ENCODE results near the gene DAPL1. TPM values are rescaled to one million over a fixed set of nuclear protein-coding genes. Genes with fewer than 3 reads are reported as not detected.

DAPL1 gene
- total and polyA plus RNA-seq, 2 experiments from 2014 or later: not detected

- H3K9me2 ChIP-seq (replicated peaks; ENCODE audit: insufficient read depth): no peaks in the 10 kb centered on the region
- H3K4me3 ChIP-seq: no peak overlapping the region
- no peak for TF ChIP-seq CTCF (IDR thresholded peaks at IDR 0.05; ENCODE audit: poor library complexity)
- TF ChIP-seq EZH2phosphoT487 (IDR thresholded peaks at IDR 0.05; ENCODE audit: low read depth, severe bottlenecking, unreplicated experiment): no peak
- no peak for TF ChIP-seq EZH2 (IDR thresholded peaks at IDR 0.05; ENCODE audit: borderline replicate concordance)
- peaks cover 11% of the 10 kb centered on the region for H3K27me3 ChIP-seq
- H3K4me1 ChIP-seq (ENCODE audit: insufficient read depth): no peaks in the 10 kb centered on the region
- H3K27ac ChIP-seq: no peak overlapping the region
- WGBS (ENCODE audit: low lambda C conversion rate, missing lambda C conversion rate): 78% methylated on average over 2 of the region's 2 CpGs
- no peaks in the 10 kb centered on the region for H3K9me3 ChIP-seq (ENCODE audit: low read depth)
- H3K36me3 ChIP-seq (replicated peaks; ENCODE audit: insufficient read depth, low read depth): no peaks in the 10 kb centered on the region
- H3K4me2 ChIP-seq: no peak overlapping the region
- H2AFZ ChIP-seq: no peak overlapping the region
- no peaks in the 10 kb centered on the region for H3K79me2 ChIP-seq
- no peak for DNase-seq (ENCODE audit: low spot score)
- no peaks in the 10 kb centered on the region for H4K20me1 ChIP-seq (ENCODE audit: insufficient read depth, poor library complexity, severe bottlenecking)
Observed at GRCh38 chr2:158747281-158747680, 47.8 kb upstream of the DAPL1 start.

GRCh38 chr2:158748926-158749590, 46.1 kb upstream of the DAPL1 start:
- WGBS (ENCODE audit: low lambda C conversion rate, missing lambda C conversion rate): 86% methylated on average over 2 of the region's 2 CpGs
- no peak for TF ChIP-seq EZH2 (IDR thresholded peaks at IDR 0.05; ENCODE audit: borderline replicate concordance)
- no peak for TF ChIP-seq CTCF (IDR thresholded peaks at IDR 0.05; ENCODE audit: poor library complexity)
- no peak for TF ChIP-seq EZH2phosphoT487 (IDR thresholded peaks at IDR 0.05; ENCODE audit: low read depth, severe bottlenecking, unreplicated experiment)
- Histone ChIP-seq H3K9me2 (replicated peaks; ENCODE audit: insufficient read depth) (no peaks in the 10 kb centered on the region), H3K4me1 (ENCODE audit: insufficient read depth) (peaks cover 6% of the 10 kb centered on the region), H3K9me3 (ENCODE audit: low read depth) (no peaks in the 10 kb centered on the region), H3K27ac (no peak overlapping the region), H3K4me2 (no peak overlapping the region), H3K4me3 (no peak overlapping the region), H4K20me1 (ENCODE audit: insufficient read depth, poor library complexity, severe bottlenecking) (no peaks in the 10 kb centered on the region), H3K36me3 (replicated peaks; ENCODE audit: insufficient read depth, low read depth) (no peaks in the 10 kb centered on the region), H2AFZ (no peak overlapping the region), H3K79me2 (no peaks in the 10 kb centered on the region), H3K27me3 (peaks cover 11% of the 10 kb centered on the region)
- DNase-seq (ENCODE audit: low spot score): no peak

- no peaks in the 10 kb centered on the region for H3K79me2 ChIP-seq
- TF ChIP-seq CTCF (IDR thresholded peaks at IDR 0.05; ENCODE audit: poor library complexity) (no peak), EZH2phosphoT487 (IDR thresholded peaks at IDR 0.05; ENCODE audit: low read depth, severe bottlenecking, unreplicated experiment) (no peak), EZH2 (IDR thresholded peaks at IDR 0.05; ENCODE audit: borderline replicate concordance) (no peak)
- H3K27me3 ChIP-seq: peaks cover 11% of the 10 kb centered on the region
- no peaks in the 10 kb centered on the region for H3K9me2 ChIP-seq (replicated peaks; ENCODE audit: insufficient read depth)
- no peak for DNase-seq (ENCODE audit: low spot score)
- no peak overlapping the region for H3K4me3 ChIP-seq
- H2AFZ ChIP-seq: no peak overlapping the region
- no peaks in the 10 kb centered on the region for H3K9me3 ChIP-seq (ENCODE audit: low read depth)
- H3K27ac ChIP-seq: no peak overlapping the region
- 76% methylated on average over 5 of the region's 5 CpGs for WGBS (ENCODE audit: low lambda C conversion rate, missing lambda C conversion rate)
- no peak overlapping the region for H3K4me2 ChIP-seq
- peaks cover 6% of the 10 kb centered on the region for H3K4me1 ChIP-seq (ENCODE audit: insufficient read depth)
- no peaks in the 10 kb centered on the region for H4K20me1 ChIP-seq (ENCODE audit: insufficient read depth, poor library complexity, severe bottlenecking)
- H3K36me3 ChIP-seq (replicated peaks; ENCODE audit: insufficient read depth, low read depth): no peaks in the 10 kb centered on the region
Observed at GRCh38 chr2:158750458-158751125, 44.5 kb upstream of the DAPL1 start.

Measured in hepatocyte (in vitro differentiated cells).